ENCODE measurements around the gene NPPB.

DNA sequence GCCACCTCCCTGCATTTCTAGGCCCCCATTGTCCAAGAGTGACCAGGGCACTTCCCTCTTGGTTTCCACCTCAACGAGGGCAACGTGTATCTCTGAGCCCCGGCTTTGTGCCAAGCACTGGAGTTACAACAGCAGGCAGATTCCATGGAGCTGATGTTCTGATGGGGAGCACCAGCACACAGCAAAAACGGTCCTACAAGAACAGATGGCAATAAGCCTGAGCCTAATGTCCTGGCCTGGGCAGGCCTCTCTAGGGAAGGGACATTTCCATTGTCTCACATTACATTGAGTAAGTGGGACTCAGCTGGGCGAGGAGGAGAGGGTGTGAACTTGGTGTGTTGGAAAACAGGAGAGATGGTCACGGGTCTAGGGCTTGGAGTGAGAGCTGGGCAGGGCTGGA lies 27.2 kb upstream of the NPPB start:
- TF ChIP-seq GATA3 (IDR thresholded peaks at IDR 0.05; ENCODE audit: low read depth, low read length): no peak
- TF ChIP-seq GATA2 (IDR thresholded peaks at IDR 0.05; ENCODE audit: low read depth, low read length): no peak
